22Rv1 (cell line): ENCODE data around the gene GSX2.

Experiments
- H3K27ac ChIP-seq: fragments of 450-650 bp; 2 replicates; pipeline ENCODE4 v1.5.1; 2017
- ZFX ChIP-seq: fragments of 450-650 bp; IDR thresholded peaks from 2 replicates; pipeline ENCODE4 v1.6.1; 2017; ENCODE audit warnings: antibody characterized with exemption, borderline replicate concordance
- TF ChIP-seq, protein P1 (sequence below): fragments of 450-650 bp; IDR thresholded peaks from 2 replicates; pipeline ENCODE4 v1.5.1; 2017; ENCODE audit warnings: mild to moderate bottlenecking

The GSX2 gene

DNA sequence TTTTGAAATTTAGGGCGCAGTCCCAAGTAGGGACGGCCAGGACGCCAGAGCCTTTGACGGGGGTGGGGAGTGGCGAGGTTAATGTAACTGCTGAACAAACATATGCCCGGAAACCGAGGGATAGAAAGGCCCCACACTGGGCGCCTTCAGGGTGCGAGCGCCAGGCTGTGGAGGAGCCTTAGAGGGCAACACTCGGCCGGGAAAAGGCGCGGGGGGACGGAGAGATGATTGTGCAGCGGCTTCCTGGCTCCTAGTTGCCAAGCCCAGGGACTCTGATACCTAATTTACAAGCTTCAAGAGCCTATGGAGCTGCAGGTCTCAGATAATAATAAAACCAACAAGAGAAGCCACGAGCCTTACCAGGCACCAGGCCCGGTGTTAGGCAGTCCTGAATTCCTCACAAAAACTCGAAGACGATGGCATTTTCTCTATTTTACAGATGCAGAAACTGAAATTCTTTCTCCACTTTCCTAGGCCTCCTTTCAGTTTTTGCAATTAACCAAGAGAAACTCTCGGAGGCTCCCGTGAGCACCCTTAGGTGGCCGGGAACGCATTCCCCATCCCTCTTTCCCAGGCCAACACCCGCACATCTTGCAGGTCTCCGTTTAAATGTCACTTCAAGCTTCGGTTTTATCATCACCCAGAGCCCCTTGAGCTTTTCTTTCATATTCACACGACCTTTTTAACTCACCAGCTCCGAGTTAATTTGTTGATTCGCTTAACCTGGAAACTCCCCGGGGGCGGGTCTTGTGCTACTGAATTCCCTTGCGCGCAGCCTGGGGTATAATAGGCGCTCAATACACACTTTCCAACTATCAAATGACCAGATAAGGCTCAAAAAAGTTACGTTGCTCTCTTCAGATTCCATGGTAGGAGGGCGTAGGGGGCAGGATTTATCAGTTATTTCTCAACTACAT is 6.4 kb upstream of the GSX2 start:
- no peak for TF ChIP-seq ZFX
- TF ChIP-seq, protein P1, sequence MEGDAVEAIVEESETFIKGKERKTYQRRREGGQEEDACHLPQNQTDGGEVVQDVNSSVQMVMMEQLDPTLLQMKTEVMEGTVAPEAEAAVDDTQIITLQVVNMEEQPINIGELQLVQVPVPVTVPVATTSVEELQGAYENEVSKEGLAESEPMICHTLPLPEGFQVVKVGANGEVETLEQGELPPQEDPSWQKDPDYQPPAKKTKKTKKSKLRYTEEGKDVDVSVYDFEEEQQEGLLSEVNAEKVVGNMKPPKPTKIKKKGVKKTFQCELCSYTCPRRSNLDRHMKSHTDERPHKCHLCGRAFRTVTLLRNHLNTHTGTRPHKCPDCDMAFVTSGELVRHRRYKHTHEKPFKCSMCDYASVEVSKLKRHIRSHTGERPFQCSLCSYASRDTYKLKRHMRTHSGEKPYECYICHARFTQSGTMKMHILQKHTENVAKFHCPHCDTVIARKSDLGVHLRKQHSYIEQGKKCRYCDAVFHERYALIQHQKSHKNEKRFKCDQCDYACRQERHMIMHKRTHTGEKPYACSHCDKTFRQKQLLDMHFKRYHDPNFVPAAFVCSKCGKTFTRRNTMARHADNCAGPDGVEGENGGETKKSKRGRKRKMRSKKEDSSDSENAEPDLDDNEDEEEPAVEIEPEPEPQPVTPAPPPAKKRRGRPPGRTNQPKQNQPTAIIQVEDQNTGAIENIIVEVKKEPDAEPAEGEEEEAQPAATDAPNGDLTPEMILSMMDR, result no peak
- H3K27ac ChIP-seq, result no peak overlapping the region

DNA sequence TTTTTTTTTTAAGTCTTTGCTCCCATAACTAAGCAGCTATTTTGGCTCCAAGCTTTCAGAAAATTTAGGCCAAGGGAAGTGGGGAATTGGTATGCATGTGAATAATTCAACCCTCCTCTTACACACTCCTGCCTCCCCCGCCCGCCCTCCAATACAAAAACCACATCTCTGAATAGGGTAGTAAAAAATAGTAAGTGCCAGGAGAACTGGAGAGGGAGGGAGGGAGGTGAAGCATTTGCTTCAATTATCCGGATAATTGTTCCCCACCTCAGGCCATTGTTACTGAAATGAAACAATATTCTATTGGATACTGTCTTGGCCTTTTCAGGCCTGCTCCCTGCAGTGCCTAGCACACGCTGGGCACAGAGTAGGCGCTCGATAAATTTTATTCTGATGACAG is 5.5 kb upstream of the GSX2 start:
- TF ChIP-seq ZFX, result no peak
- TF ChIP-seq, protein P1, result no peak
- no peak overlapping the region for H3K27ac ChIP-seq

DNA sequence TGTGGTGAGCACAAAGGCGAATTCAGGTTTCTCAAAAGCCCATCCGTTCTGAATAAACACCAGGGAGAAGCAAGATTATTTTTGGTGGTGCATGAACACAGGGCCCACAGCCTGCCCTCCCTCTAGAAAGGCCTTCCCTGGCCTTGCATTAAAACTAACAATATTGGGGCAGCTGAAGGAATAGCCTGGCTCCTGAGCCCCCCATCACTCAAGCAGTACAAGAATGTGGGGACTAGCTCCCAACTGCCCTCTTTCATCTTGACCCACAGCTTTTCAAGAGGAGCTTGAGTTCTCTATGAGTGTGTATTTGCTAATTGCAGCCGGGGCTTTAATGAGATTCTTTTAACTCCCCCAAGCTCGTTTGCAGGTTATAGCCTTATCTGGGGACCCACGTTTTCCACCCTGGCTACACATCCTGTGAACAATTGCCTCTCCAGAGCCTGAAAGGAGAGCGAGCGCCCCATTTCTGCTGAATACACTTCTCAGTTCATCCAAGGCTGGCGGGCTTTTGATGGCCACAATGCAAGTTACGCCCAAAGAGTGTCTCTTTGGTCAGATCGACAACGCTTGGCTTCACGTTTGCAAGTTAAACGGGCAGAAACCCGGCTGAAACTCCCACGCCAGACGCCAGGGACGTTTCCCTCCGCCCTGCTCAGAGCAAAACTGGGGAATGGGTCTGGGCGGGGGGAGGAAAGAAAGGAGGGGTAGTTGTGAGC is 4.7 kb upstream of the GSX2 start:
- no peak overlapping the region for H3K27ac ChIP-seq
- TF ChIP-seq ZFX, result no peak
- TF ChIP-seq, protein P1, result no peak

DNA sequence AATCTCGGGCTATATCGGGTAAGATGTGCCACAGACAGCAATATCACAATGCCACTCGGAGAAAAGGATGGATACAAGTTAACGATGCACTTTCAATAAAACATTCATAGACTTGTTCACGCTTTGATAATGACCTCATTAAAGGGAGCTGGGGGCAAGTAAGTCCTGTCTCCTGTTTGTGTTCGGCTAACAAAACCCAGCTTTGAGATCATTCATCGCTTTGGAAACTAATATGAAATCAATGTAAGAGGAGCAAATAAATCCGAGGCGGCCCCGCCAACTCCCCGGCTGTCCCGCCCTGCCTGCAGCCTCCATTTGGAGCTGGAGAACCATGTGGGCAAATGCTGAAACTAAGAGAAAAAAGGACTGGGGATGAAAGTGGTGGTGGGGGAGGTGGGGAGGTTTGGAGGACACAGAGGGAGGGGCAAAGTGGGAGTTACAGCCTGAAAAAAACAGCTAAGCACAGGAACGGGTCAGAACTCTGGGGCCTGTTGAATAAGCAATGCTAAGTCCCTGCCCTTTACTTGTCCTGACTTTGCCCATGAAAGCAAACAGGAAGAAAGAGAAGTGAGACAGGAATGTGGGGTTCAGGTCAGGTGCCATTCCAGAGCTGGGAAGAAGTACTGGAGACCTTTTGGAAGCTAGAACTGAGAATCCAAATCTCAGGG is 3.5 kb upstream of the GSX2 start:
- no peak overlapping the region for H3K27ac ChIP-seq
- TF ChIP-seq, protein P1, result no peak
- TF ChIP-seq ZFX, result no peak

DNA sequence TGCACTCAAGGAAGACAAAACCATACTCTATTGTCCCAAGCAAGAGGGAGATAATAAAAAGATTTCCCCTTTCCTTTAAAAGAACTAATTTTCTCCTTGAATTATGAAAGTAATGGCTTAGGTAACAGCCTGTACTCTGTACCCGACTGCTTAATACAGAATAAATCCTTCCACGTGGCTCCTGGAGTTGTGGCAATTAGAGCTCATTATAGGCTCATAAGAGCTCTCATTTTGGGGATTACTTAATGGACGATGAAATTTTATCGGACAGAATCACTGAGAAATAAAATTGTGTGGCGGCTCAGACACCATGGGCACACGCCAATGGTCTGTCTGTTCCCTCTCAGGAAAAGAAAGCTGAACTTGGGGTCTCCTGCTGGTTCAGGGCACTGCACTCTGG is 2.8 kb upstream of the GSX2 start:
- no peak overlapping the region for H3K27ac ChIP-seq
- TF ChIP-seq, protein P1, result no peak
- TF ChIP-seq ZFX, result no peak

DNA sequence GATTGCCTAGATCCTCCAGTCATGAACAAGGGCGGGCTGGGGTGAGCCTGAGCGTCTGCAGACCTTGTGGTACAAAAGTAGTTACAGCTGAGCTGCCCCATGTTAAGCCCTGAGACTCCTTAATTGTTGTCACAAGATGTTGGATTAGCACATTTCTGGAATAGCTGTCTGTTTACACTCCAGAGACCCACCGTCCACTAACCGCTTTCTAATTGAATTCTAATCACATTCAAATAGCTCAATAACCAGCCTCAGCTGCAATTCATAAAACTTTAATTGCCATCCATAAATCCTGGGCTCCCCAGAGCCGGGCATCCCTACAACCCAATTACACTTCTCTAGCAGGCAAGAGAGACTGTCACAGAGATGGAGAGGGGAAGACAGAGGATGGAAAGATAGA is 1.6 kb upstream of the GSX2 start:
- no peak overlapping the region for H3K27ac ChIP-seq
- TF ChIP-seq, protein P1, result no peak
- no peak for TF ChIP-seq ZFX

DNA sequence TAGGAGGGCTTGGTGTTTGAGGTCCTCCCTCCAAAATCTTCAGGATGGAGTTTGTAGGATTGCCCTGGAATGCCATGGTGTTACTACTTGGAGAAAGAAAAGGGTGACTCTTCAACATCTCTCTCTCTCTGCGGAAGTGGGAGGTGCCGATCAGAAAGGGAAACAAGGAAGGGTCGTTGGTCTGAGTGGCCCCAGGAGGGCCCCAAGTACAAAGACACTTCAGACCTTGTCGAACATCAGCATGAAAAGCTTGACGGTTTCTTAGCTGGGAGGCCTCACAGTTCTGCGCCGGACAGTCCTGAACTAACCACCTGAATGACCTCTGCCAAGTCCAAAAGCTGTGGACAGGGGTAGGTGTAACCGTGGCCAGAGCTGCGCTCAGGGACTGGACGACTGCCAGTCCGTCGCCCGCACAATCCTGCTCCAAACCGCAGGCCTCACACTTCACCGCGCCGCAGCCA is 646 bp upstream of the GSX2 start:
- TF ChIP-seq, protein P1, result no peak
- no peak for TF ChIP-seq ZFX
- no peak overlapping the region for H3K27ac ChIP-seq
